ENCODE results near the gene UNC13B.
A peak's percentile ranks its signal among the peaks of the same experiment; 100 is the strongest.

Gene UNC13B

GRCh38 chr9:35367451-35367850, 205.6 kb downstream of the UNC13B start:
- no peak for TF ChIP-seq CTCF (IDR thresholded peaks at IDR 0.05; ENCODE audit: low read depth, low read length, missing control alignments)
- in situ Hi-C loops (cut with HindIII; ENCODE audit: low sequenced_read_pairs): no loop called here
- no peak overlapping the region for H3K4me3 ChIP-seq (ENCODE audit: low read depth, low read length)
- DNase-seq (ENCODE audit: low read depth): peak; percentile 89

GRCh38 chr9:35370241-35370640, 208.4 kb downstream of the UNC13B start:
- TF ChIP-seq CTCF (IDR thresholded peaks at IDR 0.05; ENCODE audit: low read depth, low read length, missing control alignments): no peak
- DNase-seq (ENCODE audit: low read depth): no peak
- in situ Hi-C loops (cut with HindIII; ENCODE audit: low sequenced_read_pairs): no loop called here
- H3K4me3 ChIP-seq (ENCODE audit: low read depth, low read length): no peak overlapping the region

DNA sequence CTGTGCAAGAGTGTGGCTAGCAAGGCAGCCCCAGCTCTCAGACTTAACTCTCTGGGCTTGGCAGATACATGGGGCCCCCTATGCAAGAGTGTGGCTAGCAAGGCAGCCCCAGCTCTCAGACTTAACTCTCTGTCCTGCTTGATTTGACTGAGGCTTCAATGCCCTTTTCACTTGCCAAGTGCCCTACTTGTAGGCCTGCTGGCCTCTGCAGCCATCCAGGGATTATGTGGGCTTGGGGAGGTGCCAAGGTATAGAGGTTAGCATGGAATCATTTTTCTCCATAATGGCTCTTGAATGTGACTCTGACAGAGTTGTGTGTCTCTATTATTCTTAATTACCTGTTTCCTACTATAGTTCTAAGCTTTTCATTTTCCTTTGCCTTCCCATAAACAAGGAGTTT, 212.6 kb downstream of the UNC13B start:
- TF ChIP-seq CTCF (IDR thresholded peaks at IDR 0.05; ENCODE audit: low read depth, low read length, missing control alignments): no peak
- in situ Hi-C loops (cut with HindIII; ENCODE audit: low sequenced_read_pairs): no loop called here
- no peak for DNase-seq (ENCODE audit: low read depth)

GRCh38 chr9:35374910-35375309, 213.1 kb downstream of the UNC13B start:
- H3K4me3 ChIP-seq (ENCODE audit: low read depth, low read length): no peak overlapping the region
- in situ Hi-C loops (cut with HindIII; ENCODE audit: low sequenced_read_pairs): no loop called here
- no peak for DNase-seq (ENCODE audit: low read depth)
- TF ChIP-seq CTCF (IDR thresholded peaks at IDR 0.05; ENCODE audit: low read depth, low read length, missing control alignments): no peak

More for the DNA sequence above, 212.6 kb downstream of the UNC13B start:
- H3K4me3 ChIP-seq (ENCODE audit: low read depth, low read length): no peak overlapping the region

- no peak overlapping the region for H3K4me3 ChIP-seq (ENCODE audit: low read depth, low read length)
- DNase-seq (ENCODE audit: low read depth): no peak
- TF ChIP-seq CTCF (IDR thresholded peaks at IDR 0.05; ENCODE audit: low read depth, low read length, missing control alignments): no peak
- in situ Hi-C loops (cut with HindIII; ENCODE audit: low sequenced_read_pairs): no loop called here
Observed at GRCh38 chr9:35380039-35380438, 218.2 kb downstream of the UNC13B start.

- in situ Hi-C loops (cut with HindIII; ENCODE audit: low sequenced_read_pairs): no loop called here
- TF ChIP-seq CTCF (IDR thresholded peaks at IDR 0.05; ENCODE audit: low read depth, low read length, missing control alignments): no peak
- DNase-seq (ENCODE audit: low read depth): no peak
- H3K4me3 ChIP-seq (ENCODE audit: low read depth, low read length): no peak overlapping the region
Observed at GRCh38 chr9:35380619-35381018, 218.8 kb downstream of the UNC13B start.

- peak; percentile 59 for TF ChIP-seq CTCF (IDR thresholded peaks at IDR 0.05; ENCODE audit: low read depth, low read length, missing control alignments)
- H3K4me3 ChIP-seq (ENCODE audit: low read depth, low read length): no peak overlapping the region
- peak; percentile 31 for DNase-seq (ENCODE audit: low read depth)
- in situ Hi-C loops (cut with HindIII; ENCODE audit: low sequenced_read_pairs): no loop called here
Observed at GRCh38 chr9:35385042-35385441, 223.2 kb downstream of the UNC13B start.

All from astrocyte of the cerebellum (primary cell).